OCI-LY1 (cell line): Measurements from ENCODE around the gene CACFD1.
"Not testable (repeated sequence)": the region's sequence is repeated elsewhere in the genome, so short reads cannot be mapped to it uniquely, and the experiment has no call there.

Source experiments
- H2AFZ ChIP-seq: fragments of 200-600 bp; sonication (generic), shearing (Covaris generic); 2 replicates; pipeline ENCODE4 v1.6.0; 2014; ENCODE audit warnings: antibody characterized with exemption, mild to moderate bottlenecking, low read length
- H3F3A ChIP-seq: fragments of 200-600 bp; sonication (generic), shearing (Covaris generic); 2 replicates; pipeline ENCODE4 v1.6.0; 2014; ENCODE audit warnings: mild to moderate bottlenecking, antibody characterized with exemption, low read length, moderate library complexity; ENCODE audit not compliant: insufficient read depth
- H3K27ac ChIP-seq: fragments of 200-600 bp; sonication (generic); 2 replicates; pipeline ENCODE4 v1.5.1; 2014; ENCODE audit warnings: low read length, mixed run types, mild to moderate bottlenecking, low read depth; ENCODE audit not compliant: poor library complexity, severe bottlenecking
- H3K27me3 ChIP-seq: fragments of 200-600 bp; sonication (generic); 2 replicates; pipeline ENCODE4 v1.6.0; 2014; ENCODE audit warnings: antibody characterized with exemption, mild to moderate bottlenecking, low read length, moderate library complexity; ENCODE audit not compliant: insufficient read depth
- H3K36me3 ChIP-seq: fragments of 200-600 bp; sonication (generic); 2 replicates; pipeline ENCODE4 v1.6.1; 2014; ENCODE audit warnings: mild to moderate bottlenecking, antibody characterized with exemption, low read length, moderate library complexity, mixed read lengths; ENCODE audit not compliant: insufficient read depth
- H3K4me1 ChIP-seq: fragments of 200-600 bp; sonication (generic); 2 replicates; pipeline ENCODE4 v1.5.1; 2014; ENCODE audit warnings: mild to moderate bottlenecking, low read length, moderate library complexity; ENCODE audit not compliant: insufficient read depth, severe bottlenecking
- H3K4me2 ChIP-seq: fragments of 200-600 bp; sonication (generic), shearing (Covaris generic); 2 replicates; pipeline ENCODE4 v1.6.1; 2014; ENCODE audit warnings: low read length
- H3K4me3 ChIP-seq: fragments of 200-600 bp; sonication (generic); 2 replicates; pipeline ENCODE4 v1.5.1; 2014; ENCODE audit warnings: low read length, low read depth, mild to moderate bottlenecking, mixed read lengths; ENCODE audit not compliant: poor library complexity, severe bottlenecking
- H3K79me2 ChIP-seq: fragments of 200-600 bp; shearing (Covaris generic); 2 replicates; pipeline ENCODE4 v1.6.1; 2016; ENCODE audit warnings: mixed run types, low read length, mixed read lengths; ENCODE audit not compliant: insufficient read depth
- H3K9ac ChIP-seq: fragments of 200-600 bp; sonication (generic), shearing (Covaris generic); 2 replicates; pipeline ENCODE4 v1.6.1; 2014; ENCODE audit warnings: mild to moderate bottlenecking, low read length, mixed read lengths
- H3K9me2 ChIP-seq: fragments of 200-600 bp; sonication (generic), shearing (Covaris generic); 2 replicates; pipeline ENCODE4 v1.6.1; 2014; ENCODE audit warnings: low read depth, mild to moderate bottlenecking, low read length, mixed read lengths
- H3K9me3 ChIP-seq: fragments of 200-600 bp; shearing (Covaris generic); 2 replicates; pipeline ENCODE4 v1.6.1; 2014; ENCODE audit warnings: low read length, mixed read lengths
- H4K20me1 ChIP-seq: fragments of 200-600 bp; sonication (generic), shearing (Covaris generic); 2 replicates; pipeline ENCODE4 v1.6.0; 2016; ENCODE audit warnings: mild to moderate bottlenecking, low read length; ENCODE audit not compliant: insufficient read depth
- CTCF ChIP-seq: fragments of 200-600 bp; sonication (generic), shearing (Covaris generic); IDR thresholded peaks from 2 replicates; pipeline ENCODE4 v1.5.1; 2017; ENCODE audit warnings: mild to moderate bottlenecking, antibody characterized with exemption, low read length, moderate library complexity, mixed read lengths
- EZH2 ChIP-seq: fragments of 200-600 bp; sonication (generic), shearing (Covaris generic); IDR thresholded peaks from 2 replicates; pipeline ENCODE4 v1.8.0; 2017; ENCODE audit warnings: borderline replicate concordance, mixed run types, mild to moderate bottlenecking, antibody characterized with exemption, low read length, moderate library complexity, mixed read lengths

CACFD1 gene

DNA sequence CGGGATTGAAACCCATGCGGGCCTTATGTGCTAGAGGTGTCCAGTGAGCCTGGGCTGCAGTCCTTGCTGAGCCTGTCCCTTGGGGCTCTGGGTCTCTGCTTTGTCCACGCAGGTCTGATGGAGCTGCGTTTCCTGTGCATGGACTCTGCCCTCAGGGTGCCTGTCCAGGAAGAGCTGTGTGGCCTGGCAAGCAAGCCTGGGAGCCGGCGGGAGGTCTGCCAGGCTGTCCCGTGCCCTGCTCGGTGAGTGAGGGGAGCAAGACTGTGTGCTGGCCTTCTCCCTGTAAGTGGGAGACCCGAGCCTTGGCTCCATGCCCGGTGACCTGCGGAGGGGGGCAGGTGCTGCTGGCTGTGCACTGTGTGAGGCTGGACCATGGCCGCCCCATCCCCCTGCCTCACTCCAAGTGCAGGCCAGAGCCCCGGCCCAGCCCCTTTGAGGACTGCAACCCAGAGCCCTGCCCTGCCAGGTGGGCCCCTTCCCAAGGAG is 11.2 kb upstream of the CACFD1 start:
- H3K9ac ChIP-seq = no peak overlapping the region
- H3K27ac ChIP-seq = no peak overlapping the region
- no peaks in the 10 kb centered on the region for H3F3A ChIP-seq
- no peak for TF ChIP-seq CTCF
- no peak for TF ChIP-seq EZH2
- peaks cover 4% of the 10 kb centered on the region for H3K27me3 ChIP-seq
- no peaks in the 10 kb centered on the region for H3K4me1 ChIP-seq
- H3K79me2 ChIP-seq = no peaks in the 10 kb centered on the region
- H2AFZ ChIP-seq = no peak overlapping the region
- H3K9me3 ChIP-seq = no peaks in the 10 kb centered on the region
- no peak overlapping the region for H3K4me3 ChIP-seq
- H3K36me3 ChIP-seq = no peaks in the 10 kb centered on the region
- no peak overlapping the region for H3K4me2 ChIP-seq
- H3K9me2 ChIP-seq = no peaks in the 10 kb centered on the region
- no peaks in the 10 kb centered on the region for H4K20me1 ChIP-seq

- no peaks in the 10 kb centered on the region for H4K20me1 ChIP-seq
- H3K9me2 ChIP-seq = no peaks in the 10 kb centered on the region
- H3K4me1 ChIP-seq = no peaks in the 10 kb centered on the region
- H3K79me2 ChIP-seq = no peaks in the 10 kb centered on the region
- H3K36me3 ChIP-seq = no peaks in the 10 kb centered on the region
- no peak overlapping the region for H3K4me3 ChIP-seq
- no peaks in the 10 kb centered on the region for H3F3A ChIP-seq
- no peak overlapping the region for H2AFZ ChIP-seq
- H3K27ac ChIP-seq = no peak overlapping the region
- no peak overlapping the region for H3K4me2 ChIP-seq
- TF ChIP-seq CTCF = no peak
- no peak for TF ChIP-seq EZH2
- peaks cover 8% of the 10 kb centered on the region for H3K27me3 ChIP-seq
- no peak overlapping the region for H3K9ac ChIP-seq
- H3K9me3 ChIP-seq = no peaks in the 10 kb centered on the region
These were observed 10.0 kb upstream of the CACFD1 start for GRCh38 chr9:133449760-133450159.

GRCh38 chr9:133451865-133452264 is 7.9 kb upstream of the CACFD1 start:
- not testable (repeated sequence) for H2AFZ ChIP-seq, H3K9me2 ChIP-seq, H3K36me3 ChIP-seq, H4K20me1 ChIP-seq, H3K27ac ChIP-seq, H3K79me2 ChIP-seq, H3K4me3 ChIP-seq, H3K4me2 ChIP-seq, H3K4me1 ChIP-seq, H3K9me3 ChIP-seq, H3K9ac ChIP-seq, H3F3A ChIP-seq
- H3K27me3 ChIP-seq = peaks cover 11% of the 10 kb centered on the region

GRCh38 chr9:133452562-133452961 is 7.2 kb upstream of the CACFD1 start:
- Histone ChIP-seq H4K20me1 (no peaks in the 10 kb centered on the region), H3K4me1 (no peaks in the 10 kb centered on the region), H3K9me2 (no peaks in the 10 kb centered on the region), H3K9ac (no peak overlapping the region), H3K9me3 (no peaks in the 10 kb centered on the region), H3F3A (no peaks in the 10 kb centered on the region), H3K27ac (no peak overlapping the region), H3K4me3 (no peak overlapping the region), H3K27me3 (peaks cover 11% of the 10 kb centered on the region), H3K4me2 (no peak overlapping the region), H3K36me3 (no peaks in the 10 kb centered on the region), H2AFZ (no peak overlapping the region), H3K79me2 (no peaks in the 10 kb centered on the region)
- TF ChIP-seq CTCF (no peak), EZH2 (no peak)
